K562 (cell line): ENCODE measurements around the gene NR6A1. TPM values are rescaled to one million over a fixed set of nuclear protein-coding genes. Genes with fewer than 3 reads are reported as not detected.

Experiments used
- CHD2 ChIP-seq: IDR thresholded peaks from 2 replicates; pipeline ENCODE4 v1.6.1; 2011; ENCODE audit warnings: low read depth, low read length
- IRF9 ChIP-seq: fragments of 450-650 bp; IDR thresholded peaks from 2 replicates; pipeline ENCODE4 v1.6.1; 2016; ENCODE audit warnings: missing biosample characterization, missing genetic modification characterization
- RAD21 ChIP-seq, 2 experiments: fragments of 250-450 bp in 1 of 2; fragments of 450-650 bp in 1 of 2; sonication (Bioruptor Pico) in 1 of 2; formaldehyde crosslinking in 1 of 2; IDR thresholded peaks in 1 of 2; conservative IDR thresholded peaks in 1 of 2; 2 replicates each; pipeline versions ENCODE4 v1.4.0 to v1.8.0; 2020 to 2022; ENCODE audit warnings: mild to moderate bottlenecking in 2 of 2, moderate library complexity in 1 of 2
- SIRT6 ChIP-seq: IDR thresholded peaks from one replicate; pipeline ENCODE4 v1.6.1; 2012; ENCODE audit warnings: low read depth, mild to moderate bottlenecking, control low read depth, inconsistent platforms, low read length, moderate library complexity
- TGIF2 ChIP-seq: sonication (generic); formaldehyde crosslinking; IDR thresholded peaks from 2 replicates; pipeline ENCODE4 v1.8.1; 2022; ENCODE audit warnings: mild to moderate bottlenecking, missing genetic modification reagents, moderate library complexity
- ZBTB2 ChIP-seq: fragments of 450-650 bp; IDR thresholded peaks from 2 replicates; pipeline ENCODE4 v1.6.1; 2016; ENCODE audit warnings: antibody characterized with exemption
- ZFP30 ChIP-seq: fragments of 250-450 bp; sonication (Bioruptor Pico); IDR thresholded peaks from 2 replicates; pipeline ENCODE4 v1.8.0; 2022; ENCODE audit warnings: moderate library complexity, mild to moderate bottlenecking, inconsistent platforms, borderline replicate concordance
- ZNF282 ChIP-seq: sonication (generic); formaldehyde crosslinking; IDR thresholded peaks from 2 replicates; pipeline ENCODE4 v1.8.1; 2023; ENCODE audit warnings: missing genetic modification reagents
- ZNF3 ChIP-seq: fragments of 250-450 bp; sonication (Bioruptor Pico); IDR thresholded peaks from 2 replicates; pipeline ENCODE4 v1.5.0; 2021; ENCODE audit warnings: mild to moderate bottlenecking, moderate library complexity
- polyA plus RNA-seq, 8 experiments: library from polyadenylated mRNA; depleted of rRNA in 4 of 8; stranded (reverse) in 5 of 8; unstranded in 3 of 8; fragments of >200 nt; fragmentation: Nextera tagmentation in 2 of 8; fragmentation: Illumina TruSeq in 1 of 8; extraction: Ambion mirVana in 2 of 8; extraction: Trizol in 1 of 8; gene quantifications; 2 replicates each; pipeline versions ENCODE4 v1.2.1 to v1.2.3, GENCODE V29; 2011 to 2014; ENCODE audit warnings: inconsistent platforms in 1 of 8, missing spikeins in 1 of 8
- total RNA-seq, 7 experiments: library from RNA; depleted of rRNA in 6 of 7; stranded (reverse); fragments of >200 nt in 6 of 7; fragmentation: Illumina TruSeq in 2 of 7; extraction: Trizol in 2 of 7; gene quantifications; 2 replicates each; pipeline versions ENCODE4 v1.2.1 to v1.2.3, GENCODE V29; 2011 to 2021; ENCODE audit warnings: low replicate concordance in 1 of 7
- TF ChIP-seq, protein P1 (sequence below): fragments of 450-650 bp; IDR thresholded peaks from 2 replicates; pipeline ENCODE4 v1.6.1; 2016; ENCODE audit warnings: mild to moderate bottlenecking, moderate library complexity

The NR6A1 gene
- total and polyA plus RNA-seq, 9 of the 15 experiments (the other 6 are each of a cell fraction or from before 2014, with no cell fraction given), result 9.7 to 55.4 (median 28.3) TPM

DNA sequence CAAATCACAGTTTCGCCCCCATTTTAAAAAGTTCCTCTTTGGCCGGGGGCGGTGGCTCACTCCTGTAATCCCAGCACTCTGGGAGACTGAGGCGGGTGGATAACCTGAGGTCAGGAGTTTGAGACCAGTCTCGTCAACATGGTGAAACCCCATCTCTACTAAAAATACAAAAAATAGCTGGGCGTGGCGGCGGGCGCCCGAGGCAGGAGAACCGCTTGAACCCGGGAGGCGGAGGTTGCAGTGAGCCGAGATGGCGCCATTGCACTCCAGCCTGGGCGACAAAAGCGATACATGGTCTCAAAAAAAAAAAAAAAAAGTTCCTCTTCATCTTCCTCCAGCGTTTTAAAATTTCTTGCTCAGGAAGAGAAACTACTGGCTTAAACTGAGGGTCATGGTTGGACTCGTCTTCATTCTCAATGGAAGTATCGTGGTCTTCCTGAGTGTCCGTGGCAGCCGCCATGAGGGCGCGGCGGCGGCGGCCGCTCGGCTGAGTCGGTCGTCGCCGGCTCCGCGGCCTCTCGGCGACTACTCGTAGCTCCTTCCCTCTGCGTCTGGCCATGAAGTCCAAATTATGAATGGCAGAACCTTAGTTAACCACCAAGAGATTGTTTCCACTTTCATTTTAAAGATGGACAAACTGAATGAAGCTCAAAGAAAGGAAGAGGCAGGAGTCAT, 171.9 kb downstream of the NR6A1 start (continued):
- no peak for TF ChIP-seq RAD21 (CRISPR knock-in tag; conservative IDR thresholded peaks at IDR 0.05 in 1 of 2, IDR thresholded peaks at IDR 0.05 in 1 of 2)
- TF ChIP-seq IRF9 (tag), result no peak
- no peak for TF ChIP-seq TGIF2 (CRISPR knock-in tag)
- no peak for TF ChIP-seq ZFP30 (CRISPR knock-in tag)
- no peak for TF ChIP-seq CHD2
- no peak for TF ChIP-seq ZBTB2
- TF ChIP-seq ZNF3, result no peak
- TF ChIP-seq, protein P1, sequence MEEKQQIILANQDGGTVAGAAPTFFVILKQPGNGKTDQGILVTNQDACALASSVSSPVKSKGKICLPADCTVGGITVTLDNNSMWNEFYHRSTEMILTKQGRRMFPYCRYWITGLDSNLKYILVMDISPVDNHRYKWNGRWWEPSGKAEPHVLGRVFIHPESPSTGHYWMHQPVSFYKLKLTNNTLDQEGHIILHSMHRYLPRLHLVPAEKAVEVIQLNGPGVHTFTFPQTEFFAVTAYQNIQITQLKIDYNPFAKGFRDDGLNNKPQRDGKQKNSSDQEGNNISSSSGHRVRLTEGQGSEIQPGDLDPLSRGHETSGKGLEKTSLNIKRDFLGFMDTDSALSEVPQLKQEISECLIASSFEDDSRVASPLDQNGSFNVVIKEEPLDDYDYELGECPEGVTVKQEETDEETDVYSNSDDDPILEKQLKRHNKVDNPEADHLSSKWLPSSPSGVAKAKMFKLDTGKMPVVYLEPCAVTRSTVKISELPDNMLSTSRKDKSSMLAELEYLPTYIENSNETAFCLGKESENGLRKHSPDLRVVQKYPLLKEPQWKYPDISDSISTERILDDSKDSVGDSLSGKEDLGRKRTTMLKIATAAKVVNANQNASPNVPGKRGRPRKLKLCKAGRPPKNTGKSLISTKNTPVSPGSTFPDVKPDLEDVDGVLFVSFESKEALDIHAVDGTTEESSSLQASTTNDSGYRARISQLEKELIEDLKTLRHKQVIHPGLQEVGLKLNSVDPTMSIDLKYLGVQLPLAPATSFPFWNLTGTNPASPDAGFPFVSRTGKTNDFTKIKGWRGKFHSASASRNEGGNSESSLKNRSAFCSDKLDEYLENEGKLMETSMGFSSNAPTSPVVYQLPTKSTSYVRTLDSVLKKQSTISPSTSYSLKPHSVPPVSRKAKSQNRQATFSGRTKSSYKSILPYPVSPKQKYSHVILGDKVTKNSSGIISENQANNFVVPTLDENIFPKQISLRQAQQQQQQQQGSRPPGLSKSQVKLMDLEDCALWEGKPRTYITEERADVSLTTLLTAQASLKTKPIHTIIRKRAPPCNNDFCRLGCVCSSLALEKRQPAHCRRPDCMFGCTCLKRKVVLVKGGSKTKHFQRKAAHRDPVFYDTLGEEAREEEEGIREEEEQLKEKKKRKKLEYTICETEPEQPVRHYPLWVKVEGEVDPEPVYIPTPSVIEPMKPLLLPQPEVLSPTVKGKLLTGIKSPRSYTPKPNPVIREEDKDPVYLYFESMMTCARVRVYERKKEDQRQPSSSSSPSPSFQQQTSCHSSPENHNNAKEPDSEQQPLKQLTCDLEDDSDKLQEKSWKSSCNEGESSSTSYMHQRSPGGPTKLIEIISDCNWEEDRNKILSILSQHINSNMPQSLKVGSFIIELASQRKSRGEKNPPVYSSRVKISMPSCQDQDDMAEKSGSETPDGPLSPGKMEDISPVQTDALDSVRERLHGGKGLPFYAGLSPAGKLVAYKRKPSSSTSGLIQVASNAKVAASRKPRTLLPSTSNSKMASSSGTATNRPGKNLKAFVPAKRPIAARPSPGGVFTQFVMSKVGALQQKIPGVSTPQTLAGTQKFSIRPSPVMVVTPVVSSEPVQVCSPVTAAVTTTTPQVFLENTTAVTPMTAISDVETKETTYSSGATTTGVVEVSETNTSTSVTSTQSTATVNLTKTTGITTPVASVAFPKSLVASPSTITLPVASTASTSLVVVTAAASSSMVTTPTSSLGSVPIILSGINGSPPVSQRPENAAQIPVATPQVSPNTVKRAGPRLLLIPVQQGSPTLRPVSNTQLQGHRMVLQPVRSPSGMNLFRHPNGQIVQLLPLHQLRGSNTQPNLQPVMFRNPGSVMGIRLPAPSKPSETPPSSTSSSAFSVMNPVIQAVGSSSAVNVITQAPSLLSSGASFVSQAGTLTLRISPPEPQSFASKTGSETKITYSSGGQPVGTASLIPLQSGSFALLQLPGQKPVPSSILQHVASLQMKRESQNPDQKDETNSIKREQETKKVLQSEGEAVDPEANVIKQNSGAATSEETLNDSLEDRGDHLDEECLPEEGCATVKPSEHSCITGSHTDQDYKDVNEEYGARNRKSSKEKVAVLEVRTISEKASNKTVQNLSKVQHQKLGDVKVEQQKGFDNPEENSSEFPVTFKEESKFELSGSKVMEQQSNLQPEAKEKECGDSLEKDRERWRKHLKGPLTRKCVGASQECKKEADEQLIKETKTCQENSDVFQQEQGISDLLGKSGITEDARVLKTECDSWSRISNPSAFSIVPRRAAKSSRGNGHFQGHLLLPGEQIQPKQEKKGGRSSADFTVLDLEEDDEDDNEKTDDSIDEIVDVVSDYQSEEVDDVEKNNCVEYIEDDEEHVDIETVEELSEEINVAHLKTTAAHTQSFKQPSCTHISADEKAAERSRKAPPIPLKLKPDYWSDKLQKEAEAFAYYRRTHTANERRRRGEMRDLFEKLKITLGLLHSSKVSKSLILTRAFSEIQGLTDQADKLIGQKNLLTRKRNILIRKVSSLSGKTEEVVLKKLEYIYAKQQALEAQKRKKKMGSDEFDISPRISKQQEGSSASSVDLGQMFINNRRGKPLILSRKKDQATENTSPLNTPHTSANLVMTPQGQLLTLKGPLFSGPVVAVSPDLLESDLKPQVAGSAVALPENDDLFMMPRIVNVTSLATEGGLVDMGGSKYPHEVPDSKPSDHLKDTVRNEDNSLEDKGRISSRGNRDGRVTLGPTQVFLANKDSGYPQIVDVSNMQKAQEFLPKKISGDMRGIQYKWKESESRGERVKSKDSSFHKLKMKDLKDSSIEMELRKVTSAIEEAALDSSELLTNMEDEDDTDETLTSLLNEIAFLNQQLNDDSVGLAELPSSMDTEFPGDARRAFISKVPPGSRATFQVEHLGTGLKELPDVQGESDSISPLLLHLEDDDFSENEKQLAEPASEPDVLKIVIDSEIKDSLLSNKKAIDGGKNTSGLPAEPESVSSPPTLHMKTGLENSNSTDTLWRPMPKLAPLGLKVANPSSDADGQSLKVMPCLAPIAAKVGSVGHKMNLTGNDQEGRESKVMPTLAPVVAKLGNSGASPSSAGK, result no peak
- no peak for TF ChIP-seq ZNF282 (CRISPR knock-in tag)
- TF ChIP-seq SIRT6, result no peak
